Thoracic aorta (tissue), 2 donors: ENCODE measurements around the gene CTSW. TPM values are rescaled to one million over a fixed set of nuclear protein-coding genes. Genes with fewer than 3 reads are reported as not detected.
"Not testable (repeated sequence)": the region's sequence is repeated elsewhere in the genome, so short reads cannot be mapped to it uniquely, and the experiment has no call there.

Source experiments
- ATAC-seq: fragments of 150-250 bp; one replicate; pipeline ENCODE4 v1.8.0; 2017; ENCODE audit warnings: low read depth; ENCODE audit not compliant: insufficient number of reproducible peaks, low FRiP score
- DNase-seq: peaks from one replicate; pipeline ENCODE4 v3.0.0-alpha.2; 2020; ENCODE audit warnings: low spot score
- H3K27ac ChIP-seq, 2 donors: fragments of 200-600 bp; sonication (generic); 1 replicate in 1 of 2; 2 replicates in 1 of 2; pipeline ENCODE4 v1.5.1; 2016; ENCODE audit warnings: mild to moderate bottlenecking in 2 of 2, moderate library complexity in 2 of 2
- H3K27me3 ChIP-seq: fragments of 200-600 bp; sonication (generic); replicated peaks from 2 replicates; pipeline ENCODE4 v1.6.0; 2016; ENCODE audit warnings: mild to moderate bottlenecking; ENCODE audit not compliant: insufficient read depth
- H3K36me3 ChIP-seq: fragments of 200-600 bp; sonication (generic); one replicate; pipeline ENCODE4 v1.5.1; 2016
- H3K4me1 ChIP-seq, 2 donors: fragments of 200-600 bp; sonication (generic); 1 replicate in 1 of 2; 2 replicates in 1 of 2; pipeline versions ENCODE4 v1.5.1 to v1.6.0; 2016; ENCODE audit warnings: low read depth in 2 of 2, mild to moderate bottlenecking in 1 of 2; ENCODE audit not compliant: control insufficient read depth in 1 of 2
- H3K4me3 ChIP-seq: fragments of 200-600 bp; sonication (generic); 2 replicates; pipeline ENCODE4 v1.5.1; 2016; ENCODE audit warnings: mild to moderate bottlenecking
- H3K9me3 ChIP-seq: fragments of 200-600 bp; sonication (generic); 2 replicates; pipeline ENCODE4 v1.5.1; 2016
- CTCF ChIP-seq: fragments of 200-600 bp; sonication (generic); IDR thresholded peaks from one replicate; pipeline ENCODE4 v1.5.1; 2019; ENCODE audit warnings: antibody characterized with exemption
- total RNA-seq, 2 donors: library from RNA; depleted of rRNA; stranded (reverse); fragments of >200 nt; gene quantifications; one replicate each; pipeline versions ENCODE4 v1.1.0 to v1.2.3, GENCODE V29; 2016

Gene CTSW
- total RNA-seq, 2 donors from 2014 or later: 1.6 to 13.7 TPM

DNA sequence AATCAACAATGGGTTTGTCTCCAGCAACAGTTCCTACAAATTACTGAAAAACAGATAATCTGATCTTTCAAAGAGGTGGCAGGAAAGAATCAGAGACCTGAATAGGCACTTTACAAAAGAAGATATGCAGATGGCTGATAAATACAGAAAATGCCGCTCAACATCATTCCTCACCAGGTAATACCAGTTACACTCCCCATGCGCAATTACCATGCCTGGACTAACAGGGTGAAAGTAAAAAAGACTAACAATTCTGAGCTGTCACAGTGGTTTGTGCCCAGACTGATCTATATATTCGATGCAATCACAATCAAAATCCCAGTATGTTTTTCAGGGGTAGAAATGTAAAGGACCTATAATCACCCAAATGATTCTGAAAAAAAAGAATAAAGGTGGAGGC, 35.8 kb upstream of the CTSW start:
- H3K27me3 ChIP-seq: no peaks in the 10 kb centered on the region
- DNase-seq (no peak), ATAC-seq (no peak)
- H3K27ac ChIP-seq: no peak overlapping the region
- no peak overlapping the region for H3K4me3 ChIP-seq
- H3K9me3 ChIP-seq: no peaks in the 10 kb centered on the region
- TF ChIP-seq CTCF: no peak
- no peaks in the 10 kb centered on the region for H3K4me1 ChIP-seq
- H3K36me3 ChIP-seq: no peaks in the 10 kb centered on the region

DNA sequence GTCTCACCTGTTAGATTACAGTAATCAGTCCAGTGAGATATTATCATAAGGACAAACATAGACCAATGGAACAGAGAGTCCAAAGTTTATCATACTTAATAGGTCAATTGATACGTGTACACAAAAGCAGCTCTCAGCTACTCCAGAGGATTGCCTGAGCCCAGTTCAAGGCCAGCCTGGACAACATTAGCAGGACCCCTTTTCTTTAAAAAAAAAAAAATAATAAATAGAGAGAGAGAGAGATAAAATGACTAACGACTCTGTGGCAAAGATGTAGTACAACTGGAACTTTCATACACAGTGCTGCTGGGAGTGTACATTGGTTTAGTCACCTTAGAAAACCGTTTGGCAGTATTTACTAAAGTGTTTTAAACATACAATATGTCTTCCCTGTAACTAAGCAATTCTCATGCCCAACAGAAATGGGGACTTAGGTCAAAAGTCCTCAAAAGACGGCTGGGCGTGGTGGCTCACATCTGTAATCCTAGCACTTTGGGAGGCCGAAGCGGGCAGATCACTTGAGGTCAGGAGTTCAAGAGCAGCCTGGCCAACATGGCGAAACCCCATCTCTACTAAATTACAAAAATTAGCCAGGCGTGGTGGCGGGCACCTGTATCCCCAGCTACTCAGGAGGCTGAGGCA, 35.3 kb upstream of the CTSW start:
- Histone ChIP-seq H3K27me3 (no peaks in the 10 kb centered on the region), H3K4me1 (no peaks in the 10 kb centered on the region), H3K9me3 (no peaks in the 10 kb centered on the region), H3K27ac (no peak overlapping the region), H3K36me3 (no peaks in the 10 kb centered on the region), H3K4me3 (no peak overlapping the region)
- no peak for ATAC-seq
- DNase-seq: no peak
- no peak for TF ChIP-seq CTCF

GRCh38 chr11:65847746-65848145, 31.9 kb upstream of the CTSW start:
- H3K36me3 ChIP-seq: peaks cover 21% of the 10 kb centered on the region
- H3K4me1 ChIP-seq: no peaks in the 10 kb centered on the region
- H3K4me3 ChIP-seq: no peak overlapping the region
- DNase-seq (no peak), ATAC-seq (no peak)
- no peaks in the 10 kb centered on the region for H3K9me3 ChIP-seq
- TF ChIP-seq CTCF: no peak
- no peak overlapping the region for H3K27ac ChIP-seq
- H3K27me3 ChIP-seq: no peaks in the 10 kb centered on the region

DNA sequence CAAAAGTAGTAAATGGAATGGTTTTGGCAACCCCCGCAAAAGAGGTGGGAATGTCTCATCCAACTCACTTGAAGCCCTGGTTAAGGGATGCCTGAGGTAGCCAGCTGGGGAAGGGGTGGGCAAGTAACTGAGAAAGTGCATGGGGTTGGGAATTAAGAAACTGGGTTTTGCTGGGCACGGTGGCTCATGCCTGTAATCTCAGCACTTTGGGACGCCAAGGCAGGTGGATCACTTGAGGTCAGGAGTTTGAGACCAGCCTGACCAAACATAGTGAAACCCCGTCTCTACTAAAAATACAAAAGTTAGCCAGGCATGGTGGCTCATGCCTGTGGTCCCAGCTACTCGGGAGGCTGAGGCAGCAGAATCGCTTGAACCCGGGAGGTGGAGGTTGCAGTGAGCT, 30.9 kb upstream of the CTSW start:
- not testable (repeated sequence) for H3K9me3 ChIP-seq, H3K4me3 ChIP-seq, H3K4me1 ChIP-seq, H3K27ac ChIP-seq, DNase-seq, ATAC-seq, H3K27me3 ChIP-seq
- H3K36me3 ChIP-seq: peaks cover 30% of the 10 kb centered on the region

- H3K9me3 ChIP-seq: no peaks in the 10 kb centered on the region
- peaks cover 37% of the 10 kb centered on the region for H3K36me3 ChIP-seq
- no peak for ATAC-seq
- H3K4me1 ChIP-seq: peaks cover 0 to under 1% of the 10 kb centered on the region in 2 donors
- H3K27ac ChIP-seq: no peak overlapping the region
- no peaks in the 10 kb centered on the region for H3K27me3 ChIP-seq
- no peak for DNase-seq
- H3K4me3 ChIP-seq: no peak overlapping the region
- no peak for TF ChIP-seq CTCF
These were observed 30.3 kb upstream of the CTSW start for GRCh38 chr11:65849366-65849765.

DNA sequence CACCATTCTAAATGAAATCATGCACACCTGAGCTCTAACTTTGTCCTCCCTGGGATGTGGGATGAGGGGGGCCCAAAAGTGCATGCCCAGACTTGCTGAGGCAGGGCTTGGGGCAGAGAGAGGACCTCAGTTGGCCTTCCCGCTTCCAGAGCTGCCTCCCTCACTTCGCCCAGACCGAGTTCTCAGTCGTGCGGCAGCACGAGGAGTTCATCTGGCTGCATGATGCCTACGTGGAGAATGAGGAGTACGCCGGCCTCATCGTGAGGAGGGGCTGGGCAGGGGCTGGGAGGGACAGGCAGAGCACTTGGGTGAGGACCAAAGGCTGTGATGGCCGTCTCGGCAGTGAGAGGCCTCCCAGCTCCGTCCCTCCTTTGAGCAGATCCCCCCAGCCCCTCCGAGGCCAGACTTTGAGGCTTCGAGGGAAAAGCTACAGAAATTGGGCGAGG, 29.8 kb upstream of the CTSW start:
- Histone ChIP-seq H3K9me3 (no peaks in the 10 kb centered on the region), H3K27me3 (no peaks in the 10 kb centered on the region), H3K4me3 (no peak overlapping the region), H3K36me3 (peaks cover 41% of the 10 kb centered on the region), H3K27ac (no peak overlapping the region), H3K4me1 (peaks cover 0 to 5% of the 10 kb centered on the region in 2 donors)
- TF ChIP-seq CTCF: no peak
- ATAC-seq: no peak
- DNase-seq: no peak
